HG03442 (cell line): ENCODE results near the gene CCDC117.

Experiments used
- ATAC-seq: cut with Tn5 transposase; IDR thresholded peaks from one replicate; pipeline ENCODE4 v1.9.1; 2021; ENCODE audit warnings: mild to moderate bottlenecking, moderate library complexity; ENCODE audit not compliant: unreplicated experiment

Gene CCDC117

GRCh38 chr22:28768701-28769393, 3.6 kb upstream of the CCDC117 start:
- no peak for ATAC-seq

GRCh38 chr22:28769394-28770085, 3.0 kb upstream of the CCDC117 start:
- ATAC-seq = no peak

- ATAC-seq = no peak
These were observed 1.2 kb upstream of the CCDC117 start for GRCh38 chr22:28771195-28771791.

GRCh38 chr22:28773461-28773867, 969 bp downstream of the CCDC117 start:
- no peak for ATAC-seq

GRCh38 chr22:28774378-28774777, 1.9 kb downstream of the CCDC117 start:
- no peak for ATAC-seq

- no peak for ATAC-seq
These were observed 7.3 kb downstream of the CCDC117 start for GRCh38 chr22:28779833-28780232.

GRCh38 chr22:28780296-28780695, 7.8 kb downstream of the CCDC117 start:
- no peak for ATAC-seq

GRCh38 chr22:28783786-28784671, 11.5 kb downstream of the CCDC117 start:
- no peak for ATAC-seq

- ATAC-seq = no peak
These were observed 16.1 kb downstream of the CCDC117 start for GRCh38 chr22:28788601-28789000.

GRCh38 chr22:28791124-28791523, 18.6 kb downstream of the CCDC117 start:
- no peak for ATAC-seq

- ATAC-seq = no peak
These were observed 19.5 kb downstream of the CCDC117 start for GRCh38 chr22:28791841-28792490.

GRCh38 chr22:28792491-28793383, 20.2 kb downstream of the CCDC117 start:
- ATAC-seq = no peak

- ATAC-seq = no peak
These were observed 21.6 kb downstream of the CCDC117 start for GRCh38 chr22:28793976-28794584.

GRCh38 chr22:28795071-28795693, 22.7 kb downstream of the CCDC117 start:
- no peak for ATAC-seq

GRCh38 chr22:28795932-28796856, 23.7 kb downstream of the CCDC117 start:
- ATAC-seq = no peak

- no peak for ATAC-seq
These were observed 26.5 kb downstream of the CCDC117 start for GRCh38 chr22:28798810-28799605.
